Measurements from ENCODE around the gene GPR18.

DNA sequence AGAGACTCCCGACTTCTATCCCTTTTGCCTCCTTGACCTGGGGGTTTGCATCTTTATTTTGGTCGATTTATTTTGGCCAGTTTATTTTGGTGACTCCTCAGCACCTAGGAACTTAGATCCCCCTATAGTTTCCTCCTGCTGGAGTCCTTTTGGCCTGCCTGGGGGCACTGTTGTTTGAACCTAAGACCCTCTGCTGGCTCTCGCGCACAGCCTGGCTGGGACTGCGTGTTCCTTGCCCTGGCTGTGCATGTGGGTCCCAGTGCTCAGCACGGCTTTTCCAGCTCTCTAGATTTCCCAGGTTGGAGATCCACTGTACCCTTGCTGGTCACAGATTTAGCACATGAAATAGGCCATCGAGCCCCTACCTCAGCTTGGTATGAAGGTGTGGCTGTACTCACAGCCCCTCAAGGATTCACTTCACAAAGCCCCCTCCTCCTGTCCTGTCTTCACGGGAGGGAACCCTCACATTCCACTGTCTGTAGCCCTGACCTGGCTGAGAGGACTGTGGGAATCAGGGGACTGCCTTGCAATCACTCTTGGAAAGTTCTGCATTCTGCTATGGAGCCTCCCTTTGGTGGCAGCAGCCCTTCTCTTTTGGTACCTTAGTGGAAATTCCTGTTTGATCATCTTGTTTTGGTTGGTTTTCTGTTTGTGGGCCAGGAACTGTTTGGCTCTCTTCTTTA is 49.2 kb downstream of the GPR18 start:
- TF ChIP-seq, protein P1, sequence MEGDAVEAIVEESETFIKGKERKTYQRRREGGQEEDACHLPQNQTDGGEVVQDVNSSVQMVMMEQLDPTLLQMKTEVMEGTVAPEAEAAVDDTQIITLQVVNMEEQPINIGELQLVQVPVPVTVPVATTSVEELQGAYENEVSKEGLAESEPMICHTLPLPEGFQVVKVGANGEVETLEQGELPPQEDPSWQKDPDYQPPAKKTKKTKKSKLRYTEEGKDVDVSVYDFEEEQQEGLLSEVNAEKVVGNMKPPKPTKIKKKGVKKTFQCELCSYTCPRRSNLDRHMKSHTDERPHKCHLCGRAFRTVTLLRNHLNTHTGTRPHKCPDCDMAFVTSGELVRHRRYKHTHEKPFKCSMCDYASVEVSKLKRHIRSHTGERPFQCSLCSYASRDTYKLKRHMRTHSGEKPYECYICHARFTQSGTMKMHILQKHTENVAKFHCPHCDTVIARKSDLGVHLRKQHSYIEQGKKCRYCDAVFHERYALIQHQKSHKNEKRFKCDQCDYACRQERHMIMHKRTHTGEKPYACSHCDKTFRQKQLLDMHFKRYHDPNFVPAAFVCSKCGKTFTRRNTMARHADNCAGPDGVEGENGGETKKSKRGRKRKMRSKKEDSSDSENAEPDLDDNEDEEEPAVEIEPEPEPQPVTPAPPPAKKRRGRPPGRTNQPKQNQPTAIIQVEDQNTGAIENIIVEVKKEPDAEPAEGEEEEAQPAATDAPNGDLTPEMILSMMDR (IDR thresholded peaks at IDR 0.05) = no peak
- no peak for TF ChIP-seq ZFX (IDR thresholded peaks at IDR 0.05; ENCODE audit: borderline replicate concordance)
